ENCODE measurements around the gene TCP1. TPM values are rescaled to one million over a fixed set of nuclear protein-coding genes. Genes with fewer than 3 reads are reported as not detected.

TCP1 gene
- total and polyA plus RNA-seq, 2 of the 13 experiments (the other 11 are each of a cell fraction or from before 2014, with no cell fraction given), result 116 to 553 TPM

DNA sequence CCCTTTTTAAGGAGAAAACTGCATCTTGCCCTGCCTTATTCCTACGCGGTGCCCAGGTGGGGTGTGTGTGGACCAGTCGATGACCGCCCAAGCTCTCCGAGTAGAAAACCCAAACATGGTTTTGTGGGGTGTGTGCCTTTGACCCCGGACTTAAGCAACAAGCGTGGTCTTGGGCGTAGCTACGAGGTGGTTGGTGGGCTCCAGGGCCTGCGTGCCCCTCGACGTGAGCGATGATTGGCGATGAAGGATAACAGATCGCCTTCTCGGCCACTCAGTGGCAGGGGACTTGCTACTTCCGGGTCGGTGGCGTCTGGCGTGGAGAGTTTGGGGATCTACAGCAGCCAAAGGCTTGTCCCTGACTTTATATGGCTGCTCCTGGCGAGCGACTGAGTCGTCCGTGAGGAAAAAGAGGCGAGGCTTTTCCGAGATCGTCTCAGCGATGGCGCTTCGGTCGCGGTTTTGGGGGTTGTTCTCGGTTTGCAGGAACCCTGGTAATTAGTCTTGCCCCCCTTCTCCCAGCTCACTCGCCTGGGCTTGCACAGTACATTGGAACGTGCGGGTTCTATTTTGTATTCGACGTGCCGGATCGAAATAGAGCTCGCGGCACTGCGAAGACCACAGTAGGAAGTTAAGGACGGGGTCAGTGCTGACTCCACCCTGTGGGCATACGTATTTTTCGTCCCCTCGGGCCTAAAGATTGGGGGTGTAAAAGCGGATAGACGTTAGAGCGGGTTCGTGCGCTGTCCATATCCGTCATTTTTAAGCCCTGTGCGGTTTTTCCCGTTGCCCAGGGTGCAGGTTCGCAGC lies 950 bp upstream of the TCP1 start, which contains the start of gene MRPL18 (continued):
- peak; percentile 81 for TF ChIP-seq HDAC1 (CRISPR knock-in tag; IDR thresholded peaks at IDR 0.05)
- no peak for TF ChIP-seq ZNF704 (CRISPR knock-in tag; IDR thresholded peaks at IDR 0.05; ENCODE audit: borderline replicate concordance)
- TF ChIP-seq POLR2A (IDR thresholded peaks at IDR 0.05; ENCODE audit: insufficient read depth in 1 of 2, low read depth in 2 of 2, low read length in 2 of 2), result peak; percentile 83 to 84
- TF ChIP-seq KLF15 (CRISPR knock-in tag; IDR thresholded peaks at IDR 0.05; ENCODE audit: borderline replicate concordance), result no peak; the same call in 1 of the 2 replicates
- TF ChIP-seq ZEB1 (IDR thresholded peaks at IDR 0.05; ENCODE audit: insufficient replicate concordance, low read depth), result no peak
- TF ChIP-seq HDAC6 (IDR thresholded peaks at IDR 0.05; ENCODE audit: low read depth, low read length), result no peak
- no peak; the same call in 1 of the 2 replicates for TF ChIP-seq ZFP90 (CRISPR knock-in tag; IDR thresholded peaks at IDR 0.05; ENCODE audit: borderline replicate concordance)
- no peak for TF ChIP-seq NFATC3 (CRISPR knock-in tag; IDR thresholded peaks at IDR 0.05)
- TF ChIP-seq MXD1 (CRISPR knock-in tag; IDR thresholded peaks at IDR 0.05), result no peak
- TF ChIP-seq ZFP41 (CRISPR knock-in tag; IDR thresholded peaks at IDR 0.05; ENCODE audit: borderline replicate concordance), result no peak
- no peak; a peak in 2 of 4 replicates for TF ChIP-seq REST (IDR thresholded peaks at IDR 0.05; ENCODE audit: borderline replicate concordance in 1 of 2, low read depth in 1 of 2, low read length in 2 of 2)
- TF ChIP-seq MAFK (conservative IDR thresholded peaks at IDR 0.05 in 1 of 2, IDR thresholded peaks at IDR 0.05 in 1 of 2; ENCODE audit: low read length in 2 of 2), result 0 out of 4 replicates have a peak, but pooled peaks of 1 of the 2 experiments have one; percentile 7
- no peak for TF ChIP-seq FOXA3 (CRISPR knock-in tag; IDR thresholded peaks at IDR 0.05)
- peak; percentile 45; the same call in 1 of the 2 replicates for TF ChIP-seq DZIP1 (CRISPR knock-in tag; IDR thresholded peaks at IDR 0.05)
- peak; percentile 81 for TF ChIP-seq CREM (IDR thresholded peaks at IDR 0.05)
- no peak for TF ChIP-seq CREM (CRISPR knock-in tag; IDR thresholded peaks at IDR 0.05)
- TF ChIP-seq PHF20 (CRISPR knock-in tag; IDR thresholded peaks at IDR 0.05), result peak; percentile 72
- no peak for TF ChIP-seq MEF2D (CRISPR knock-in tag; IDR thresholded peaks at IDR 0.05)
- peak; percentile 98 for TF ChIP-seq NAIF1 (CRISPR knock-in tag; IDR thresholded peaks at IDR 0.05; ENCODE audit: borderline replicate concordance)
- peak; percentile 72 for TF ChIP-seq GABPA (IDR thresholded peaks at IDR 0.05; ENCODE audit: low read depth, low read length)
- TF ChIP-seq GABPA (CRISPR knock-in tag; IDR thresholded peaks at IDR 0.05; ENCODE audit: low read depth), result peak; percentile 90

All from HepG2 (cell line).